ENCODE measurements around the gene FRMPD4.

DNA sequence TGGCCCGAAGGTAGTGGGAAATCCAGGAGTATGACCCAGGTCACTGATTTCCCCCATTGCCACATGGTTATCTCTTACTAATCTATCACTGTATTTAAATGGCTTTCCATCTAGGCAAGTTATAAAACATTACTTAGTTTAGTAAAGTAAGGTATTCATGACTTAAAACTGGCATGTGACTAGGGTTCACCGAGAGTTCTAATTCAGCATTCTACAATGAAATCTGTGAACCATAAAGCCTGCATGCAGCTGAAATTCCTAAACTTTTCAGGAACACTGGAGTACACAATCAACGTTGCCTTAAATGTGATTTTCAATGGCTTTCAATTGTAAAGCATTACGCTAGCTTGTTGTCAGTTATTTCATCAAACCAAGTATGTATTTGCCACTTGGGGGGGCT lies 630.2 kb downstream of the FRMPD4 start:
- TF ChIP-seq ZNF219 (CRISPR knock-in tag; IDR thresholded peaks at IDR 0.05; ENCODE audit: borderline replicate concordance) (no peak), CREM (CRISPR knock-in tag; IDR thresholded peaks at IDR 0.05) (no peak), MXD4 (CRISPR knock-in tag; IDR thresholded peaks at IDR 0.05; ENCODE audit: borderline replicate concordance) (no peak), ATF1 (CRISPR knock-in tag; IDR thresholded peaks at IDR 0.05) (no peak)
- TF ChIP-seq, protein P1, sequence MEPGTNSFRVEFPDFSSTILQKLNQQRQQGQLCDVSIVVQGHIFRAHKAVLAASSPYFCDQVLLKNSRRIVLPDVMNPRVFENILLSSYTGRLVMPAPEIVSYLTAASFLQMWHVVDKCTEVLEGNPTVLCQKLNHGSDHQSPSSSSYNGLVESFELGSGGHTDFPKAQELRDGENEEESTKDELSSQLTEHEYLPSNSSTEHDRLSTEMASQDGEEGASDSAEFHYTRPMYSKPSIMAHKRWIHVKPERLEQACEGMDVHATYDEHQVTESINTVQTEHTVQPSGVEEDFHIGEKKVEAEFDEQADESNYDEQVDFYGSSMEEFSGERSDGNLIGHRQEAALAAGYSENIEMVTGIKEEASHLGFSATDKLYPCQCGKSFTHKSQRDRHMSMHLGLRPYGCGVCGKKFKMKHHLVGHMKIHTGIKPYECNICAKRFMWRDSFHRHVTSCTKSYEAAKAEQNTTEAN (CRISPR knock-in tag; IDR thresholded peaks at IDR 0.05): no peak
- TF ChIP-seq, protein P2, sequence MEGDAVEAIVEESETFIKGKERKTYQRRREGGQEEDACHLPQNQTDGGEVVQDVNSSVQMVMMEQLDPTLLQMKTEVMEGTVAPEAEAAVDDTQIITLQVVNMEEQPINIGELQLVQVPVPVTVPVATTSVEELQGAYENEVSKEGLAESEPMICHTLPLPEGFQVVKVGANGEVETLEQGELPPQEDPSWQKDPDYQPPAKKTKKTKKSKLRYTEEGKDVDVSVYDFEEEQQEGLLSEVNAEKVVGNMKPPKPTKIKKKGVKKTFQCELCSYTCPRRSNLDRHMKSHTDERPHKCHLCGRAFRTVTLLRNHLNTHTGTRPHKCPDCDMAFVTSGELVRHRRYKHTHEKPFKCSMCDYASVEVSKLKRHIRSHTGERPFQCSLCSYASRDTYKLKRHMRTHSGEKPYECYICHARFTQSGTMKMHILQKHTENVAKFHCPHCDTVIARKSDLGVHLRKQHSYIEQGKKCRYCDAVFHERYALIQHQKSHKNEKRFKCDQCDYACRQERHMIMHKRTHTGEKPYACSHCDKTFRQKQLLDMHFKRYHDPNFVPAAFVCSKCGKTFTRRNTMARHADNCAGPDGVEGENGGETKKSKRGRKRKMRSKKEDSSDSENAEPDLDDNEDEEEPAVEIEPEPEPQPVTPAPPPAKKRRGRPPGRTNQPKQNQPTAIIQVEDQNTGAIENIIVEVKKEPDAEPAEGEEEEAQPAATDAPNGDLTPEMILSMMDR (IDR thresholded peaks at IDR 0.05): no peak
- TF ChIP-seq, protein P3, sequence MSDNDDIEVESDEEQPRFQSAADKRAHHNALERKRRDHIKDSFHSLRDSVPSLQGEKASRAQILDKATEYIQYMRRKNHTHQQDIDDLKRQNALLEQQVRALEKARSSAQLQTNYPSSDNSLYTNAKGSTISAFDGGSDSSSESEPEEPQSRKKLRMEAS (CRISPR knock-in tag; IDR thresholded peaks at IDR 0.05): no peak
- TF ChIP-seq, protein P4, sequence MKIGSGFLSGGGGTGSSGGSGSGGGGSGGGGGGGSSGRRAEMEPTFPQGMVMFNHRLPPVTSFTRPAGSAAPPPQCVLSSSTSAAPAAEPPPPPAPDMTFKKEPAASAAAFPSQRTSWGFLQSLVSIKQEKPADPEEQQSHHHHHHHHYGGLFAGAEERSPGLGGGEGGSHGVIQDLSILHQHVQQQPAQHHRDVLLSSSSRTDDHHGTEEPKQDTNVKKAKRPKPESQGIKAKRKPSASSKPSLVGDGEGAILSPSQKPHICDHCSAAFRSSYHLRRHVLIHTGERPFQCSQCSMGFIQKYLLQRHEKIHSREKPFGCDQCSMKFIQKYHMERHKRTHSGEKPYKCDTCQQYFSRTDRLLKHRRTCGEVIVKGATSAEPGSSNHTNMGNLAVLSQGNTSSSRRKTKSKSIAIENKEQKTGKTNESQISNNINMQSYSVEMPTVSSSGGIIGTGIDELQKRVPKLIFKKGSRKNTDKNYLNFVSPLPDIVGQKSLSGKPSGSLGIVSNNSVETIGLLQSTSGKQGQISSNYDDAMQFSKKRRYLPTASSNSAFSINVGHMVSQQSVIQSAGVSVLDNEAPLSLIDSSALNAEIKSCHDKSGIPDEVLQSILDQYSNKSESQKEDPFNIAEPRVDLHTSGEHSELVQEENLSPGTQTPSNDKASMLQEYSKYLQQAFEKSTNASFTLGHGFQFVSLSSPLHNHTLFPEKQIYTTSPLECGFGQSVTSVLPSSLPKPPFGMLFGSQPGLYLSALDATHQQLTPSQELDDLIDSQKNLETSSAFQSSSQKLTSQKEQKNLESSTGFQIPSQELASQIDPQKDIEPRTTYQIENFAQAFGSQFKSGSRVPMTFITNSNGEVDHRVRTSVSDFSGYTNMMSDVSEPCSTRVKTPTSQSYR (CRISPR knock-in tag; IDR thresholded peaks at IDR 0.05): no peak

Measured in WTC11 (cell line).